SW480 (cell line): Measurements from ENCODE around the gene NECTIN2.
"Not testable (repeated sequence)": the region's sequence is repeated elsewhere in the genome, so short reads cannot be mapped to it uniquely, and the experiment has no call there.

Experiments used
- DNase-seq: peaks from one replicate; pipeline ENCODE4 v3.0.0-alpha.2; 2016; ENCODE audit warnings: low spot score

NECTIN2 gene

GRCh38 chr19:44817725-44818465 is 28.2 kb upstream of the NECTIN2 start:
- no peak for DNase-seq

GRCh38 chr19:44818466-44819031 is 27.5 kb upstream of the NECTIN2 start:
- DNase-seq = no peak

DNA sequence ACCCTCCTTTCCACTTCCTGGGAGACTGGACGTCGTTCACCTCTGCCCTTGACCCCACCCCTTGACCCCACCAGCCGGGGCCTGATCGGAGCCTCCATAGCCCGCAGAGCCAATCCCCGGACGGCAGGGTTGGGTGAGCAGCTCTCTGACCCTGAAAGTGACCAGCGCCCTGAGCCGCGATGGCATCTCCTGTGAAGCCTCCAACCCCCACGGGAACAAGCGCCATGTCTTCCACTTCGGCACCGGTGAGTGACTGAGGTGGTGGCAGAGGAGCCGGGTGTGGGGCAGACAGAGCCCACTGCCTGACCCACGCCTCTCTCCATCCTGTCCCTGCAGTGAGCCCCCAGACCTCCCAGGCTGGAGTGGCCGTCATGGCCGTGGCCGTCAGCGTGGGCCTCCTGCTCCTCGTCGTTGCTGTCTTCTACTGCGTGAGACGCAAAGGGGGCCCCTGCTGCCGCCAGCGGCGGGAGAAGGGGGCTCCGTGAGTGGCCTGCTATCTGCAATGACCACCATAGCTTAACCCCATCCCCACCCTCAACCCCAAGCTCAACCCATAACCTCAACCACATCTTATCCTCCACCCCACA is 26.8 kb upstream of the NECTIN2 start:
- no peak for DNase-seq

DNA sequence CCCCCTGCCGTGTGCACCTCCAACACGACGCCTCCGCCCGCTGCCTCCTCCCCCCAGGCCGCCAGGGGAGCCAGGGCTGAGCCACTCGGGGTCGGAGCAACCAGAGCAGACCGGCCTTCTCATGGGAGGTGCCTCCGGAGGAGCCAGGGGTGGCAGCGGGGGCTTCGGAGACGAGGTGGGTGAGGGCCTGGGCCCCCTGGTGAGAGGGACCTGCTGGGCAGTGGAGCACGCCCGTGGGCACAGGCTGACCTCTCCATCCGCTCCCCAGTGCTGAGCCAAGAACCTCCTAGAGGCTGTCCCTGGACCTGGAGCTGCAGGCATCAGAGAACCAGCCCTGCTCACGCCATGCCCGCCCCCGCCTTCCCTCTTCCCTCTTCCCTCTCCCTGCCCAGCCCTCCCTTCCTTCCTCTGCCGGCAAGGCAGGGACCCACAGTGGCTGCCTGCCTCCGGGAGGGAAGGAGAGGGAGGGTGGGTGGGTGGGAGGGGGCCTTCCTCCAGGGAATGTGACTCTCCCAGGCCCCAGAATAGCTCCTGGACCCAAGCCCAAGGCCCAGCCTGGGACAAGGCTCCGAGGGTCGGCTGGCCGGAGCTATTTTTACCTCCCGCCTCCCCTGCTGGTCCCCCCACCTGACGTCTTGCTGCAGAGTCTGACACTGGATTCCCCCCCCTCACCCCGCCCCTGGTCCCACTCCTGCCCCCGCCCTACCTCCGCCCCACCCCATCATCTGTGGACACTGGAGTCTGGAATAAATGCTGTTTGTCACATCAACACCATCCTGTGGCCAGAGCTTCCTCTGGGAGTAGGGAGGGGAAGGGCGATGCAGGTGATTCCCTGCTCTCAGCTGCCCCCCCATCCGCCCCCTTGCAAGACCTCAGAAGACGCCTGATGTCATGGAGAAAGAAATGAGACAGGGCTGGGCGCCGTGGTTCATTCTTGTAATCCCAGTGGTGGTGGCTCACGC is 25.2 kb upstream of the NECTIN2 start:
- no peak for DNase-seq

DNA sequence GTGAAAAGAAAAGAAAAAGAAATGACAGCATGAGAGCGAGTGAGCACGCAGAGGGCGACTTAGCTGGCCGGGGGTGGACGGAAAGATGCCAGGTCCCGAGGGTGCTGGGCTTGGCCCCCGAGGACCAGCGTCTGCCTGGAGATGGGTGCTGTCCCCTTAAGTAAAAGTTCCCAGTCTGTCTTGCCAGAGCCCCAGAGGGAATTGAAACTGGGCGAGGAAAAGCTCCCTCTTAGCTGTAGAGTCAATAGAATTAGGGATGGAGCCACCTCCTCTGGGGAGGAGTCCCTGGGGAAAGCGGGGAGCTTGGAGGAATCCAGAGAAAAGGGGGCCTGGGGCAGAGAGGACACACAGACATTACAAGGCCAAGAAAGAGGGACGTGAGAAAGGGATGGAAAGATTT is 23.9 kb upstream of the NECTIN2 start:
- DNase-seq = no peak

DNA sequence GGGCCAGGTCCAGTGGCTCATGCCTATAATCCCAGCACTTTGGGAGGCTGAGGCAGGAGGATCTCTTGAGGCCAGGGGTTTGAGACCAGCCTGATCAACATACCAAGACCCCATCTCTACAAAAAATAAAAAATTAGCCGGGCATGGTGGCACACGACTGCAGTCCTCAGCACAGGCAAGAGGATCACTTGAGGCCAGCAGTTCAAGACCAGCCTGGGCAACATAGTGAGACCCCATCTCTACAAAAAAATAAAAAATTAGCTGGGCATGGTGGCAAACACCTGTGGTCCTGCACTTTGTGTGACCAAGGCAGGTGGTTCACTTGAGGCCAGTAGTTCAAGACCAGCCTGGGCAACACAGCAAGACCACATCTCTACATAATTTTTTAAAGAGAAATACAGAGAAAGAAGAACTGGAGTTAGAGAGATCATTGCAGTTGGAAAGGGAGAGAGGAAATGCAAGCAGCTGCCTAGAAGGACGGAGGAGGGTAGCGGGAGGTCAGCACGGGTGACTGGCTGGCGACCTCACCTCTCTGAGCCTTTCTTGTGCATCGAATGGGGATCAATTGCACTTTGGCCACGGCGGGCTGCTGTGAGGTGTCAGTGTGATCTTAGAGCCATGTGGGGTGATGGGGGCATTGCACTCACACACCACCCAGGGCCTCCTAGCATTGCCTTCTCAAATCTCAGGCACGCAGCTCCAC is 23.3 kb upstream of the NECTIN2 start:
- DNase-seq = no peak

- no peak for DNase-seq
Measured at GRCh38 chr19:44823373-44823698, 22.8 kb upstream of the NECTIN2 start.

DNA sequence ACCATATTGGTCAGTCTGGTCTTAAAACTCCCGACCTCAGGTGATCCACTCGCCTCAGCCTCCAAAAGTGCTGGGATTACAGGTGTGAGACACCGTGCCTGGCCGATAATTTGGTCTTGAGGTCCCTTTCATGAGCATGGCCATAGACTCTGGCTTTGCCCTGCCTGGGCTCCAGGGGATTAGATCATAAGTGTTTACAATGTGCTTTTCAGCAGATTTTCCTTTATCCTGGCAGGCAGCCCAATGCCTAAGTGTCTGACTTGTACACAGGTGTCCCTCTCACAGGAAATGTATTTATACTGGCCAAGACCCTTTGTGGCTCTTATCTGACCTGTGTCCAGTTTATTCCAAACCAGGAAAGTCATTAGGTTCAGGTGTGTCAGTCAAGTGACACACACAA is 21.3 kb upstream of the NECTIN2 start:
- no peak for DNase-seq

DNA sequence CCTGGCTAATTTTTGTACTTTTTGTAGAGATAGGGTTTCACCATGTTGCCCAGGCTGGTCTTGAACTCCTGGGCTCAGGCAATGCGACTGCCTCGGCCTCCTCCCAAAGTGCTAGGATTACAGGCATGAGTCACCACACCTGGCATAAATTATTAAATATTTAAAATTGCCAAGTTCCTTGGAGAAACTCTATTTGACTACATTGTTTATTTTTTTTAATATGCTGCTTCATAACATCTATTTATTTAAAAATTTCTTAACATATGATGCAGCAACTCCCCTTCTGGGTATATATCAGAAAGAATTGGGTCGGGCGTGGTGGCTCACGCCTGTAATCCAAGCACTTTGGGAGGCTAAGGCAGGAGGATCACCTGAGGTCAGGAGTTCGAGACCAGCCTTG is 13.2 kb upstream of the NECTIN2 start:
- not testable (repeated sequence) for DNase-seq

GRCh38 chr19:44834399-44834798 is 11.7 kb upstream of the NECTIN2 start:
- DNase-seq = not testable (repeated sequence)

GRCh38 chr19:44839276-44839675 is 6.8 kb upstream of the NECTIN2 start:
- DNase-seq = no peak

DNA sequence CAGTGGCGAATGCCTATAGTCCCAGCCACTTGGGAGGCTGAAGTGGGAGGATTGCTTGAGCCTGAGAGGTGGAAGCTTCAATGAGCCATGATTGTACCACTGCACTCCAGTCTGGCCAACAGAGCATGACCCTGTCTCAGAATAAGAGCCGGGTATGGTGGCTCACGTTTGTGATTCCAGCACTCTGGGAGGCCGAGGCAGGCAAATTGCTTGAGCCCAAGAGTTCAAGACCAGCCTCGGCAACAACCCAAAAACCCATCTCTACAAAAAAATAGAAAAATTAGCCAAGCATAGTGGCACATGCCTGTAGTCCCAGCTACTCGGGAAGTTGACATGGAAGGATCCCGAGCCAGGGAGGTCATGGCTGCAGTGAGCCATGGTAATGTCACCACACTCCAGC is 5.3 kb upstream of the NECTIN2 start:
- DNase-seq = no peak

DNA sequence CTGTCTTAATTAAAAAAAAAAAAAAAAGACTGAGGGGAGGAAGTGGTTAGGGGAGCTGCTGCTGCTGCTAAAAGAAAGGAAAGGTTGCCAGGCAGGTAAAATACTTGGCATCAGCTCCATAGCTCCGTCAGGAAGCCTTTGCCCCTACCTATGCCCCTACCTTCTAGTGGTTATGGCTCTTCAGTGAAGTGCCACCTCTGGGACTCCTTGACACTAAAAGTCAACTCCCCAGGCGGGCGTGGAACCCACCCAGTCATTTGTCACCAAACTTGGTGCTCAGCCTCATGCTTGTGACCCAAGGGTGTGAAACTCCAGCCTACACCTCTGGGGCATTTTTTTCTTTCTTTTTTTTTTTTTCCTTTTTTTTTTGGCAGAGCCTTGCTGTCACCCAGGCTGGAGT is 4.9 kb upstream of the NECTIN2 start:
- no peak for DNase-seq

DNA sequence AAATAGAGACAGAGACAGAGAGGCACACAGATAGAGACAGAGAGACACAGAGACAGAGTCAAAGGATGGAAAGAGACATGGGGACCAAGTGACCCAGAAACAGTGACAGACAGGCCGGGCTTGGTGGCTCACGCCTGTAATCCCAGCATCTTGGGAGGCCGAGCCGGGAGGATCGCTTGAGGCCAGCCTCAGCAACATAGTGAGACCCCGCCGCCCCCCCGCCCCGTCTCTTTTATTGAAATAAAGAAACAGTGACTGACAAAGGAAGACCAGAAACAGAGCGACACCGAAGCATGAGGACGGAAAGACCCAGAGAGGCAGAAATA is 848 bp upstream of the NECTIN2 start:
- DNase-seq = no peak

GRCh38 chr19:44846455-44847143 is 502 bp downstream of the NECTIN2 start:
- no peak for DNase-seq

- DNase-seq = no peak
Measured at GRCh38 chr19:44847144-44848035, 1.3 kb downstream of the NECTIN2 start.

DNA sequence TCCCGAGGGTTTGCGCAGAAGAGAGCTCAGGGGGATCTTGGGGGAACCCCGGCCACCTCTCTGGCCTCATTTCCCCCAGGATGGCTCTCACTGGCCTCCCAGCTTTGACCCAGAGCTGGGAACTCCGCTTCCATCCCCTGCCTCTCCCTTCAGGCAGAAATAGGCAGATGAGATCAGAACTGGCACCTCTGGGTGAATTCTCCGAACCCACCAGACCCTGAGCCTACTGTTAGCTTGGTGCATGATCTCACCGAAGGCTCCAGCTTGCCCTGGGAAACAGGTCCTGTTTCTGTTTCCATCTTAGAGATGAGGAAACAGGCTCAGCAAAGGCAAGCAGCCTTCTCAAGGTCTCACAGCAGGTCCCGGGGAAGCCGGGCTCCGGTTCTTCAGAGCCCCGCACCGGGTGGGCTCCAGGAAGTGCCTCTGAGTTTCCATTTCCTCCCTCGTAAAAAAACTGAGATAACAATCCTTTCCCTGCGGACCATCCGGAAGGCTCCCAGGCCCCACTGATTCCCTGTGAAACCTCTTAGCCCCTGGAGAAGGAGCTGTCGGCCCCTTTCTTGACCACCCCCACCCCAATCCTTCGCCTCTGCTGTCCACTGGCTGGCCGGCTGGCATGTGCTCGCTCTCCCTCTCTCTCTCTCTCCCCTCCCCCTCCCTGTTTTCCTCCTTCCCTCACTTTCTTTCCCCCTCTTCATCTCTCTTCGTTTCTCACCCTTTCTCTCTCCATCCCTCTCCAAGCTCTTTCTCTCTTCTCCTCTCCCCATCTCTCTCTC is 2.1 kb downstream of the NECTIN2 start:
- no peak for DNase-seq

- DNase-seq = no peak
Measured at GRCh38 chr19:44848812-44849447, 2.8 kb downstream of the NECTIN2 start.

GRCh38 chr19:44850641-44851109 is 4.6 kb downstream of the NECTIN2 start:
- no peak for DNase-seq
